ENCODE results near the gene ADAMTS1.

- TF ChIP-seq CTCF (IDR thresholded peaks at IDR 0.05; ENCODE audit: low read depth, low read length) (no peak), POLR2A (IDR thresholded peaks at IDR 0.05; ENCODE audit: extremely low read depth, insufficient read length) (no peak)
Measured at GRCh38 chr21:26847921-26848320, 2.7 kb upstream of the ADAMTS1 start.
